K562 (cell line): ENCODE data around the gene C12orf42. TPM values are rescaled to one million over a fixed set of nuclear protein-coding genes. Genes with fewer than 3 reads are reported as not detected.

ENCODE experiments used
- ATAC-seq: fragments of 200-7000 bp; cut with Tn5 transposase; 3 replicates; pipeline ENCODE4 v1.9.1; 2020; ENCODE audit warnings: moderate library complexity
- BruUV-seq: library from RNA; stranded (reverse); fragments of 400-500 nt; replicated peaks from 2 replicates; lab custom pipeline; 2021; lab: Mats Ljungman, UMichigan
- CTCF ChIA-PET: fragments of 300-600 bp; formaldehyde crosslinking; extraction: SDS; loops from one replicate; lab custom pipeline; 2021; ENCODE audit warnings: low intra/inter-chr PET ratio; lab: Yijun Ruan, JAX
- POLR2A ChIA-PET: fragments of 300-600, 350-650 bp; sonication (Branson Sonifier 250); formaldehyde crosslinking; extraction: SDS; loops from one replicate; lab custom pipeline; 2021; ENCODE audit warnings: antibody characterized with exemption, inconsistent platforms; lab: Yijun Ruan, JAX
- DNase-seq, 4 experiments: peaks; one replicate each; pipeline versions ENCODE4 v3.0.0 to v3.0.0-alpha.2; 2011 to 2018; ENCODE audit warnings: low spot score in 3 of 4, mixed read lengths in 3 of 4; ENCODE audit errors: extremely low read depth in 1 of 4
- FAIRE-seq: peaks from 2 replicates; lab custom pipeline; 2011; peaks lifted over from hg19 to GRCh38; lab: Jason Lieb, UNC
- H2AFZ ChIP-seq: 2 replicates; pipeline ENCODE4 v1.6.0; 2011; ENCODE audit warnings: low read depth, low read length, control low read depth, inconsistent platforms
- H3K27ac ChIP-seq: fragments of 200-600 bp; 3 replicates; pipeline ENCODE4 v1.8.0; 2011; ENCODE audit warnings: low read depth, mild to moderate bottlenecking, control low read depth, inconsistent platforms, low read length, moderate library complexity, mixed read lengths; ENCODE audit errors: extremely low read depth
- H3K27me3 ChIP-seq, 2 experiments: fragments of 300-600 bp in 1 of 2; 2 replicates in 1 of 2; 3 replicates in 1 of 2; pipeline versions ENCODE4 v1.6.0 to v1.8.0; 2011; ENCODE audit warnings: inconsistent platforms in 2 of 2, low read length in 2 of 2, mild to moderate bottlenecking in 1 of 2, mixed read lengths in 1 of 2, moderate library complexity in 1 of 2; ENCODE audit not compliant: control insufficient read depth in 2 of 2, insufficient read depth in 2 of 2
- H3K36me3 ChIP-seq: fragments of 300-600 bp; 3 replicates; pipeline ENCODE4 v1.8.0; 2011; ENCODE audit warnings: mild to moderate bottlenecking, low read length, inconsistent platforms; ENCODE audit not compliant: control insufficient read depth, insufficient read depth
- H3K4me1 ChIP-seq, 2 experiments: fragments of 200-600 bp in 1 of 2; replicated peaks in 1 of 2; 2 replicates in 1 of 2; 3 replicates in 1 of 2; pipeline versions ENCODE4 v1.5.1 to v1.8.0; 2011; ENCODE audit warnings: inconsistent platforms in 2 of 2, low read length in 2 of 2, mild to moderate bottlenecking in 1 of 2, mixed read lengths in 1 of 2, moderate library complexity in 1 of 2; ENCODE audit not compliant: control insufficient read depth in 2 of 2, insufficient read depth in 2 of 2
- H3K4me2 ChIP-seq: 2 replicates; pipeline ENCODE4 v1.6.1; 2011; ENCODE audit warnings: low read length, control low read depth, inconsistent platforms, mixed read lengths; ENCODE audit not compliant: insufficient read depth
- H3K4me3 ChIP-seq: fragments of 200-600 bp; sonication (generic), shearing (Covaris generic); 2 replicates; pipeline ENCODE4 v1.5.1; 2016; ENCODE audit warnings: control low read depth, inconsistent platforms
- H3K79me2 ChIP-seq: fragments of 200-600 bp; 3 replicates; pipeline ENCODE4 v1.8.0; 2011; ENCODE audit warnings: low read length, inconsistent platforms; ENCODE audit not compliant: control insufficient read depth, insufficient read depth
- H3K9ac ChIP-seq, 2 experiments: 2 replicates each; pipeline versions ENCODE4 v1.6.0 to v1.6.1; 2011; ENCODE audit warnings: low read depth in 2 of 2, low read length in 2 of 2, control low read depth in 1 of 2, inconsistent platforms in 1 of 2, mild to moderate bottlenecking in 1 of 2, mixed read lengths in 1 of 2; ENCODE audit not compliant: insufficient read depth in 1 of 2
- H3K9me1 ChIP-seq: one replicate; pipeline ENCODE4 v1.6.0; 2011; ENCODE audit warnings: inconsistent platforms, mild to moderate bottlenecking, low read length, moderate library complexity; ENCODE audit not compliant: control insufficient read depth, insufficient read depth
- H3K9me3 ChIP-seq: replicated peaks from 2 replicates; pipeline ENCODE4 v1.5.1; 2011; ENCODE audit warnings: low read depth, low read length, inconsistent platforms; ENCODE audit not compliant: control insufficient read depth, insufficient read depth
- H4K20me1 ChIP-seq: replicated peaks from 2 replicates; pipeline ENCODE4 v1.6.1; 2011; ENCODE audit warnings: low read length, inconsistent platforms, mixed read lengths; ENCODE audit not compliant: control insufficient read depth, insufficient read depth
- CBFA2T3 ChIP-seq: fragments of 450-650 bp; IDR thresholded peaks from 2 replicates; pipeline ENCODE4 v1.6.1; 2017
- EGR1 ChIP-seq: fragments of 450-650 bp; conservative IDR thresholded peaks from 2 replicates; pipeline ENCODE4 v1.6.1; 2017; ENCODE audit warnings: mild to moderate bottlenecking
- ESRRA ChIP-seq: fragments of 450-650 bp; IDR thresholded peaks from 2 replicates; pipeline ENCODE4 v1.6.1; 2014; ENCODE audit warnings: low read depth, mild to moderate bottlenecking, moderate library complexity, borderline replicate concordance
- MAFK ChIP-seq: IDR thresholded peaks from 2 replicates; pipeline ENCODE4 v1.6.1; 2011; ENCODE audit warnings: low read length, improper control_type of control experiment
- ZNF197 ChIP-seq: fragments of 200-800 bp; sonication (Bioruptor generic); IDR thresholded peaks from 2 replicates; pipeline ENCODE4 v1.6.1; 2016; ENCODE audit warnings: low read depth, missing genetic modification characterization, missing compliant biosample characterization
- WGBS: fragments of 100-300 bp; shearing (Covaris generic); methylation state at CpG from one replicate; pipeline ENCODE4 v1.1.6; 2016; ENCODE audit warnings: low coverage, mixed read lengths; ENCODE audit not compliant: insufficient coverage; ENCODE audit errors: missing lambda C conversion rate; 5-methylcytosine and 5-hydroxymethylcytosine counted together
- in situ Hi-C: fragments of 300-500 bp; cut with MboI; formaldehyde crosslinking; loops from 4 replicates; pipeline ENCODE4 v1.15.0; 2018; ENCODE audit warnings: inconsistent platforms, mixed read lengths
- intact Hi-C: fragments of 100-400 bp; cut with micrococcal nuclease; formaldehyde crosslinking; loops from 2 replicates; pipeline ENCODE4 v1.14.2; 2022
- polyA plus RNA-seq, 8 experiments: library from polyadenylated mRNA; depleted of rRNA in 4 of 8; stranded (reverse) in 5 of 8; unstranded in 3 of 8; fragments of >200 nt; fragmentation: Nextera tagmentation in 2 of 8; fragmentation: Illumina TruSeq in 1 of 8; extraction: Ambion mirVana in 2 of 8; extraction: Trizol in 1 of 8; gene quantifications; 2 replicates each; pipeline versions ENCODE4 v1.2.1 to v1.2.3, GENCODE V29; 2011 to 2014; ENCODE audit warnings: inconsistent platforms in 1 of 8, missing spikeins in 1 of 8
- total RNA-seq, 7 experiments: library from RNA; depleted of rRNA in 6 of 7; stranded (reverse); fragments of >200 nt in 6 of 7; fragmentation: Illumina TruSeq in 2 of 7; extraction: Trizol in 2 of 7; gene quantifications; 2 replicates each; pipeline versions ENCODE4 v1.2.1 to v1.2.3, GENCODE V29; 2011 to 2021; ENCODE audit warnings: low replicate concordance in 1 of 7
- TF ChIP-seq, protein P1 (sequence below): fragments of 250-450 bp; sonication (Bioruptor Pico); IDR thresholded peaks from 2 replicates; pipeline ENCODE4 v1.8.0; 2021; ENCODE audit warnings: mild to moderate bottlenecking, moderate library complexity
- TF ChIP-seq, protein P2 (sequence below): fragments of 450-650 bp; IDR thresholded peaks from 2 replicates; pipeline ENCODE4 v1.7.1; 2018; ENCODE audit warnings: mild to moderate bottlenecking, low read depth; ENCODE audit not compliant: partially characterized antibody
- TF ChIP-seq, protein P3 (sequence below): fragments of 450-650 bp; formaldehyde crosslinking; IDR thresholded peaks from 2 replicates; pipeline ENCODE4 v1.4.0; 2020; ENCODE audit warnings: mild to moderate bottlenecking, moderate library complexity

Gene C12orf42
- total and polyA plus RNA-seq, 9 of the 15 experiments (the other 6 are each of a cell fraction or from before 2014, with no cell fraction given): not detected

DNA sequence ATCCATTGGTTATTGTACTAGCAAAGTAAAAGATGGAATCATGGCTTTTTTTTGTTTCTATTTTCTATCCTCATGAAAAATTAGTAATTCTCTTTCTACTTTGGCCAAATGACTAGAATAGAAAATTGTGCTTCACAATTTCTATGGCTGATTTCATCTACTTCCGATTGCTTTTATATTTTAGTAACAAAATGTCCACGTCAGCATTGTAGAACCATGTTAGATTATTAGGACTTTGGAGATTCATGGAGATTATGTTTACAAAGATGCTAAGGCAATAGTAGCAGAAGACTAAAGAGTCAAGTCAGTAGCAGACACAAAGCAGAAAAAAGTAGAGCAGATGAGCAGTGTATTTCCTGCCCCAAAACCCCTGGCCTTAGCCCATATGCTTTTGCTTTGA is 113.6 kb downstream of the C12orf42 start:
- ChIA-PET POLR2A (no interaction called here), CTCF (no interaction called here)
- Histone ChIP-seq H3K36me3 (no peaks in the 10 kb centered on the region), H3K9ac (no peak overlapping the region), H3K4me3 (no peak overlapping the region), H3K4me2 (no peak overlapping the region), H3K9me1 (no peaks in the 10 kb centered on the region), H4K20me1 (no peaks in the 10 kb centered on the region), H3K9me3 (no peaks in the 10 kb centered on the region), H3K4me1 (no peaks in the 10 kb centered on the region), H3K79me2 (no peaks in the 10 kb centered on the region), H3K27me3 (no peaks in the 10 kb centered on the region), H3K27ac (no peak overlapping the region), H2AFZ (no peak overlapping the region)
- 0 out of 2 replicates have a peak, but pooled peaks have one; percentile 12 for TF ChIP-seq MAFK
- no peak for TF ChIP-seq ESRRA
- ATAC-seq (no peak), DNase-seq (no peak), FAIRE-seq (no peak)
- in situ Hi-C loops (no loop called here), intact Hi-C loops (no loop called here)
- WGBS: 6% methylated on average over 2 of the region's 2 CpGs
- BruUV-seq: no TSS peak

DNA sequence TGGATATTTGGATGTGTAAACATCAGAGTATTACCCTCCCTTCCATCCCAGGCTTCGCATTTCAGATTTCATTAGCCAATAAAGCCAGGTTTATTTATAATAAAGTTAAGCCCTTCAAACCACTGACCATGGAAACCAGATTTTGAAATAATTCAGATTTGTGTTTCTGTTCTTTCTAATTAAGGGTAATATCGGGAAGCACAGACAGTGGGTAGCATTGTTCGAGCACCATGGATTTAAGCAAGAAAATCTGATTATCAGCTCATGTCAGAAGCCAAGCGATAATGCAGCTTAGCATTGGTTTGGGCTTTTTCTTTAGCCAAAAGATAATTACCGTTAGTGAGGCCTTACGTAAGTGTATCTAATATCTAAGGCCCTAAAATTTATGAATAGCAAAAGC is 116.1 kb downstream of the C12orf42 start:
- no peak overlapping the region for H2AFZ ChIP-seq
- H3K9me1 ChIP-seq: no peaks in the 10 kb centered on the region
- H3K4me2 ChIP-seq: no peak overlapping the region
- no TSS peak for BruUV-seq
- 1% methylated on average over 6 of the region's 6 CpGs for WGBS
- H3K4me1 ChIP-seq: no peaks in the 10 kb centered on the region
- H3K27me3 ChIP-seq: no peaks in the 10 kb centered on the region
- intact Hi-C loops: no loop called here
- H3K9me3 ChIP-seq: no peaks in the 10 kb centered on the region
- ATAC-seq (no peak), DNase-seq (no peak), FAIRE-seq (no peak)
- H4K20me1 ChIP-seq: no peaks in the 10 kb centered on the region
- H3K4me3 ChIP-seq: no peak overlapping the region
- no peaks in the 10 kb centered on the region for H3K36me3 ChIP-seq
- no peak overlapping the region for H3K27ac ChIP-seq
- H3K9ac ChIP-seq: no peak overlapping the region
- CTCF ChIA-PET: interaction anchor here (0.7 kb wide), 1 partner anchor 216 kb away, joined by 3 read pairs; no protein-coding TSS in a partner anchor
- POLR2A ChIA-PET: no interaction called here
- no peak for TF ChIP-seq EGR1
- TF ChIP-seq, protein P1, sequence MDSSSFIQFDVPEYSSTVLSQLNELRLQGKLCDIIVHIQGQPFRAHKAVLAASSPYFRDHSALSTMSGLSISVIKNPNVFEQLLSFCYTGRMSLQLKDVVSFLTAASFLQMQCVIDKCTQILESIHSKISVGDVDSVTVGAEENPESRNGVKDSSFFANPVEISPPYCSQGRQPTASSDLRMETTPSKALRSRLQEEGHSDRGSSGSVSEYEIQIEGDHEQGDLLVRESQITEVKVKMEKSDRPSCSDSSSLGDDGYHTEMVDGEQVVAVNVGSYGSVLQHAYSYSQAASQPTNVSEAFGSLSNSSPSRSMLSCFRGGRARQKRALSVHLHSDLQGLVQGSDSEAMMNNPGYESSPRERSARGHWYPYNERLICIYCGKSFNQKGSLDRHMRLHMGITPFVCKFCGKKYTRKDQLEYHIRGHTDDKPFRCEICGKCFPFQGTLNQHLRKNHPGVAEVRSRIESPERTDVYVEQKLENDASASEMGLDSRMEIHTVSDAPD (CRISPR knock-in tag): no peak
- no peak for TF ChIP-seq ZNF197
- TF ChIP-seq, protein P2, sequence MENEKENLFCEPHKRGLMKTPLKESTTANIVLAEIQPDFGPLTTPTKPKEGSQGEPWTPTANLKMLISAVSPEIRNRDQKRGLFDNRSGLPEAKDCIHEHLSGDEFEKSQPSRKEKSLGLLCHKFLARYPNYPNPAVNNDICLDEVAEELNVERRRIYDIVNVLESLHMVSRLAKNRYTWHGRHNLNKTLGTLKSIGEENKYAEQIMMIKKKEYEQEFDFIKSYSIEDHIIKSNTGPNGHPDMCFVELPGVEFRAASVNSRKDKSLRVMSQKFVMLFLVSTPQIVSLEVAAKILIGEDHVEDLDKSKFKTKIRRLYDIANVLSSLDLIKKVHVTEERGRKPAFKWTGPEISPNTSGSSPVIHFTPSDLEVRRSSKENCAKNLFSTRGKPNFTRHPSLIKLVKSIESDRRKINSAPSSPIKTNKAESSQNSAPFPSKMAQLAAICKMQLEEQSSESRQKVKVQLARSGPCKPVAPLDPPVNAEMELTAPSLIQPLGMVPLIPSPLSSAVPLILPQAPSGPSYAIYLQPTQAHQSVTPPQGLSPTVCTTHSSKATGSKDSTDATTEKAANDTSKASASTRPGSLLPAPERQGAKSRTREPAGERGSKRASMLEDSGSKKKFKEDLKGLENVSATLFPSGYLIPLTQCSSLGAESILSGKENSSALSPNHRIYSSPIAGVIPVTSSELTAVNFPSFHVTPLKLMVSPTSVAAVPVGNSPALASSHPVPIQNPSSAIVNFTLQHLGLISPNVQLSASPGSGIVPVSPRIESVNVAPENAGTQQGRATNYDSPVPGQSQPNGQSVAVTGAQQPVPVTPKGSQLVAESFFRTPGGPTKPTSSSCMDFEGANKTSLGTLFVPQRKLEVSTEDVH: no peak
- TF ChIP-seq, protein P3, sequence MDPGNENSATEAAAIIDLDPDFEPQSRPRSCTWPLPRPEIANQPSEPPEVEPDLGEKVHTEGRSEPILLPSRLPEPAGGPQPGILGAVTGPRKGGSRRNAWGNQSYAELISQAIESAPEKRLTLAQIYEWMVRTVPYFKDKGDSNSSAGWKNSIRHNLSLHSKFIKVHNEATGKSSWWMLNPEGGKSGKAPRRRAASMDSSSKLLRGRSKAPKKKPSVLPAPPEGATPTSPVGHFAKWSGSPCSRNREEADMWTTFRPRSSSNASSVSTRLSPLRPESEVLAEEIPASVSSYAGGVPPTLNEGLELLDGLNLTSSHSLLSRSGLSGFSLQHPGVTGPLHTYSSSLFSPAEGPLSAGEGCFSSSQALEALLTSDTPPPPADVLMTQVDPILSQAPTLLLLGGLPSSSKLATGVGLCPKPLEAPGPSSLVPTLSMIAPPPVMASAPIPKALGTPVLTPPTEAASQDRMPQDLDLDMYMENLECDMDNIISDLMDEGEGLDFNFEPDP (CRISPR knock-in tag): no peak
- TF ChIP-seq CBFA2T3: no peak
- no peaks in the 10 kb centered on the region for H3K79me2 ChIP-seq
- in situ Hi-C loops: no loop called here
